HL-60 (cell line): Measurements from ENCODE around the gene SPATA12.

Experiments
- POLR2AphosphoS5 ChIP-seq: IDR thresholded peaks from 2 replicates; pipeline ENCODE4 v1.6.1; 2012; ENCODE audit warnings: low read depth
- TF ChIP-seq, protein P1 (sequence below): IDR thresholded peaks from one replicate; pipeline ENCODE4 v1.5.1; 2011; ENCODE audit warnings: low read length, control low read depth, inconsistent platforms; ENCODE audit not compliant: insufficient read depth

GRCh38 chr3:57053122-57053521 lies 7.3 kb upstream of the SPATA12 start:
- TF ChIP-seq, protein P1, sequence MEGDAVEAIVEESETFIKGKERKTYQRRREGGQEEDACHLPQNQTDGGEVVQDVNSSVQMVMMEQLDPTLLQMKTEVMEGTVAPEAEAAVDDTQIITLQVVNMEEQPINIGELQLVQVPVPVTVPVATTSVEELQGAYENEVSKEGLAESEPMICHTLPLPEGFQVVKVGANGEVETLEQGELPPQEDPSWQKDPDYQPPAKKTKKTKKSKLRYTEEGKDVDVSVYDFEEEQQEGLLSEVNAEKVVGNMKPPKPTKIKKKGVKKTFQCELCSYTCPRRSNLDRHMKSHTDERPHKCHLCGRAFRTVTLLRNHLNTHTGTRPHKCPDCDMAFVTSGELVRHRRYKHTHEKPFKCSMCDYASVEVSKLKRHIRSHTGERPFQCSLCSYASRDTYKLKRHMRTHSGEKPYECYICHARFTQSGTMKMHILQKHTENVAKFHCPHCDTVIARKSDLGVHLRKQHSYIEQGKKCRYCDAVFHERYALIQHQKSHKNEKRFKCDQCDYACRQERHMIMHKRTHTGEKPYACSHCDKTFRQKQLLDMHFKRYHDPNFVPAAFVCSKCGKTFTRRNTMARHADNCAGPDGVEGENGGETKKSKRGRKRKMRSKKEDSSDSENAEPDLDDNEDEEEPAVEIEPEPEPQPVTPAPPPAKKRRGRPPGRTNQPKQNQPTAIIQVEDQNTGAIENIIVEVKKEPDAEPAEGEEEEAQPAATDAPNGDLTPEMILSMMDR = no peak
- TF ChIP-seq POLR2AphosphoS5 = no peak
